A673 (cell line): ENCODE data around the gene LINGO3. TPM values are rescaled to one million over a fixed set of nuclear protein-coding genes. Genes with fewer than 3 reads are reported as not detected.

Source experiments
- BruUV-seq: library from RNA; stranded (reverse); fragments of 400-500 nt; replicated peaks from 2 replicates; lab custom pipeline; 2021; lab: Mats Ljungman, UMichigan
- CTCF ChIA-PET: fragments of 300-600 bp; sonication (Branson Sonifier 250); formaldehyde crosslinking; loops from one replicate; lab custom pipeline; 2022; ENCODE audit warnings: antibody characterized with exemption; lab: Charles Lee
- POLR2A ChIA-PET: fragments of 300-600 bp; sonication (Branson Sonifier 250); formaldehyde crosslinking; loops from one replicate; lab custom pipeline; 2022; ENCODE audit warnings: antibody characterized with exemption; ENCODE audit not compliant: low non-redundant PET; lab: Charles Lee
- DNase-seq: peaks from one replicate; pipeline ENCODE4 v3.0.0-alpha.2; 2015; ENCODE audit warnings: low spot score
- H3K27ac ChIP-seq: fragments of 200-600 bp; sonication (generic); 2 replicates; pipeline ENCODE4 v1.5.1; 2016; ENCODE audit warnings: mixed run types, low read depth, mild to moderate bottlenecking, mixed read lengths, antibody characterized with exemption, low read length; ENCODE audit not compliant: poor library complexity, severe bottlenecking
- H3K27me3 ChIP-seq: fragments of 200-600 bp; sonication (generic); replicated peaks from 2 replicates; pipeline ENCODE4 v1.6.1; 2017; ENCODE audit warnings: mixed run types, low read depth, mild to moderate bottlenecking, mixed read lengths, antibody characterized with exemption, low read length; ENCODE audit not compliant: insufficient read depth, poor library complexity
- H3K36me3 ChIP-seq: fragments of 200-600 bp; sonication (generic); 2 replicates; pipeline ENCODE4 v1.6.1; 2016; ENCODE audit warnings: mixed run types, mild to moderate bottlenecking, mixed read lengths, antibody characterized with exemption, low read length; ENCODE audit not compliant: insufficient read depth, poor library complexity, severe bottlenecking
- H3K4me1 ChIP-seq: fragments of 200-600 bp; sonication (generic); 2 replicates; pipeline ENCODE4 v1.6.1; 2017; ENCODE audit warnings: mixed run types, mild to moderate bottlenecking, mixed read lengths, antibody characterized with exemption, low read length; ENCODE audit not compliant: insufficient read depth, poor library complexity, severe bottlenecking
- H3K4me3 ChIP-seq: fragments of 200-600 bp; sonication (generic); 2 replicates; pipeline ENCODE4 v1.5.1; 2016; ENCODE audit warnings: low read depth, mixed run types, mild to moderate bottlenecking, mixed read lengths, low read length; ENCODE audit not compliant: poor library complexity, severe bottlenecking
- H3K9me3 ChIP-seq: fragments of 200-600 bp; sonication (generic); 2 replicates; pipeline ENCODE4 v1.6.1; 2016; ENCODE audit warnings: mixed run types, low read depth, mild to moderate bottlenecking, mixed read lengths, antibody characterized with exemption, low read length; ENCODE audit not compliant: poor library complexity, severe bottlenecking
- EZH2 ChIP-seq: fragments of 200-600 bp; sonication (generic); IDR thresholded peaks from 2 replicates; pipeline ENCODE4 v1.6.1; 2017; ENCODE audit warnings: borderline replicate concordance, low read depth, mild to moderate bottlenecking, mixed read lengths, antibody characterized with exemption, low read length; ENCODE audit not compliant: poor library complexity, severe bottlenecking
- intact Hi-C: fragments of 100-400 bp; cut with micrococcal nuclease; formaldehyde crosslinking; loops from one replicate; pipeline ENCODE4 v1.10.0; 2022; ENCODE audit not compliant: unreplicated experiment
- total RNA-seq: library from RNA; stranded (reverse); gene quantifications from 2 replicates; pipeline ENCODE4 v1.2.3, GENCODE V29; 2021
- TF ChIP-seq, protein P1 (sequence below): fragments of 300-800, 200-600 bp; sonication (generic); conservative IDR thresholded peaks from 2 replicates; pipeline ENCODE4 v1.5.1; 2017; ENCODE audit warnings: low read depth, mild to moderate bottlenecking, antibody characterized with exemption, low read length, moderate library complexity, mixed read lengths

Gene LINGO3
- total RNA-seq, 1 experiment from 2014 or later: not detected

DNA sequence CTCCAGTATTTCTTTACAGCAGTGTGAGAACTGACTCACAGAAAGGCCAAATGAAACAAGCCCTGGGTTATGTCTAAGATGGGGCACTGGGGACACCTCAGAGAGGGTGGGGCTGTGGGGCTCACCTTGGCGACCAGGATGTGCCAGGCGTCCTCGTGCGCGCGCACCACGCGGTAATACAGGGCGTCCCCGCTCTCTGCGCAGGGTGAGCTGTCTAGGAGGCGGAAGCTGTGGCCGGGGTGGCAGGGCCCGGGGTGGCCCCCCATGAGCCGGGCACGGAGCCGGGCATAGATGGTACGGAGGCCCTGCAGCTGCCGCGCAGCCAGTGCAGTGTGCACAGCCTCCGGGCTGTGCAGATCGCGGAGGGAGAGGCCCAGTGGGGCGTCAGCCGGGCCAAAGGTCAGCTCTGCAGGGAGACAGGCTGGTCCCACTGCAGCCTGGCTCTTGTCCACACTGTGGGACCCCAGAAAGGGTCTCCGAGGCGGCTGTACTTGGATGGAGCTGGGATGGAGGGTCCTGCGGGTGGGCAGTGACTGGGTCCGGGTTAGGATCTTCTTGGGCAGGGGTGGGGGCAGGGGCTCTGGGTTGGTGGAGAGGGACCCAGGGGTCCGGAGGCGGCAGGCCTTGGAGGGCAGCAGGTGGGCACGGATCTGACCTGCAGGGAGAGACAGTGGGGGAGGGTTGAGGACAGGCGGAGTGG, 29.3 kb downstream of the LINGO3 start:
- intact Hi-C loops: no loop called here
- Histone ChIP-seq H3K4me1 (peaks cover under 1% of the 10 kb centered on the region), H3K36me3 (peaks cover 18% of the 10 kb centered on the region), H3K27ac (no peak overlapping the region), H3K4me3 (no peak overlapping the region), H3K9me3 (no peaks in the 10 kb centered on the region), H3K27me3 (no peaks in the 10 kb centered on the region)
- no TSS peak for BruUV-seq
- TF ChIP-seq, protein P1, sequence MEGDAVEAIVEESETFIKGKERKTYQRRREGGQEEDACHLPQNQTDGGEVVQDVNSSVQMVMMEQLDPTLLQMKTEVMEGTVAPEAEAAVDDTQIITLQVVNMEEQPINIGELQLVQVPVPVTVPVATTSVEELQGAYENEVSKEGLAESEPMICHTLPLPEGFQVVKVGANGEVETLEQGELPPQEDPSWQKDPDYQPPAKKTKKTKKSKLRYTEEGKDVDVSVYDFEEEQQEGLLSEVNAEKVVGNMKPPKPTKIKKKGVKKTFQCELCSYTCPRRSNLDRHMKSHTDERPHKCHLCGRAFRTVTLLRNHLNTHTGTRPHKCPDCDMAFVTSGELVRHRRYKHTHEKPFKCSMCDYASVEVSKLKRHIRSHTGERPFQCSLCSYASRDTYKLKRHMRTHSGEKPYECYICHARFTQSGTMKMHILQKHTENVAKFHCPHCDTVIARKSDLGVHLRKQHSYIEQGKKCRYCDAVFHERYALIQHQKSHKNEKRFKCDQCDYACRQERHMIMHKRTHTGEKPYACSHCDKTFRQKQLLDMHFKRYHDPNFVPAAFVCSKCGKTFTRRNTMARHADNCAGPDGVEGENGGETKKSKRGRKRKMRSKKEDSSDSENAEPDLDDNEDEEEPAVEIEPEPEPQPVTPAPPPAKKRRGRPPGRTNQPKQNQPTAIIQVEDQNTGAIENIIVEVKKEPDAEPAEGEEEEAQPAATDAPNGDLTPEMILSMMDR: no peak
- no peak for TF ChIP-seq EZH2
- no peak for DNase-seq
- CTCF ChIA-PET: interaction anchor here (0.6 kb wide), 1 partner anchor 89 kb away, joined by 3 read pairs; no protein-coding TSS in a partner anchor
- POLR2A ChIA-PET: no interaction called here

DNA sequence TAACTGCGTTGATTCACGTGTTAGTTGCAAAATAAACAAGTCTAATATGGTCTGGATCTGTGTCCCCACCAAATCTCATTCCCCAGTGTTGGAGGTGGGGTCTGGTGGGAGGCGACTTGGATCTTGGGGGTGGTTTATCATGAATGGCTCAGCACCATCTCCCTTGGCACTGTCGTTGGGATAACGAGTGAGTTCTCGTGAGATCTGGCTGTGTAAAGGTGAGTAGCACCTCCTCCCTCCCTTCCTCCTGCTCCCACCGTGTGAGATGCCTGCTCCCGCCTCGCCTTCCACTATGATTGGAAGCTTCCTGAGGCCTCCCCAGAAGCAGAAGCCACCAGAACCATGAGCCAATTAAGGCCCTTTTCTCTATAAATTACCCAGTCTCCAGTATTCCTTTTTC, 30.8 kb downstream of the LINGO3 start:
- POLR2A ChIA-PET: no interaction called here
- no peak overlapping the region for H3K27ac ChIP-seq
- no peak for DNase-seq
- no peaks in the 10 kb centered on the region for H3K9me3 ChIP-seq
- peaks cover 31% of the 10 kb centered on the region for H3K36me3 ChIP-seq
- TF ChIP-seq, protein P1: no peak
- no peak for TF ChIP-seq EZH2
- CTCF ChIA-PET: interaction anchor here (0.6 kb wide), 1 partner anchor 711 kb away, joined by 3 read pairs; no protein-coding TSS in a partner anchor
- no peak overlapping the region for H3K4me3 ChIP-seq
- intact Hi-C loops: no loop called here
- H3K27me3 ChIP-seq: no peaks in the 10 kb centered on the region
- H3K4me1 ChIP-seq: peaks cover 15% of the 10 kb centered on the region
- BruUV-seq: no TSS peak

DNA sequence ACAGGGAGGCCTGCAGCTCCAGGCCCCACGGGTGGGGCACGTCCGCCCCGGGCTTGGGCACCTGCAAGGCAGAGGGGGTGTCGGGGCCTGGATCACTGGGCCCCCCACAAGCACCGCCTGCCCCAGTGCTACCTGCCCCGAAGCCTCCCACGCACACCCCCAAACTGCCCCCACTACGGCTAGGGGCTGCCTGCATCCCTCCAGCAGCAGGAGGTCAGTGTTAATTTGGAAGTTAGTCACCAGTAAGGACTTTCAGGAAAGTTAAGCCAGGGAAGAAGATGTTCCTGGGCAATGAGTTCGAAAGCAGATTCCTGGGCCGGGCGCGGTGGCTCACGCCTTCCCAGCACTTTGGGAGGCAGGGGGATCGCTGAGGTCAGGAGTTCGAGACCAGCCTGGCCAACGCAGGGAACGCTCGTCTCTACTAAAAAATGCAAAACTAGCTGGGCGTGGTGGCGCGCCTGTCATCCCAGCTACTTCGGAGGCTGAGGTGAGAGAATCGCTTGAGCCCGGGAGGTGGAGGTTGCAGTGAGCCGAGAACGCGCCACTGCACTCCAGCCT, 31.4 kb downstream of the LINGO3 start:
- TF ChIP-seq EZH2: no peak
- TF ChIP-seq, protein P1: no peak
- no peak for DNase-seq
- Histone ChIP-seq H3K4me1 (peaks cover 21% of the 10 kb centered on the region), H3K36me3 (peaks cover 37% of the 10 kb centered on the region), H3K27me3 (no peaks in the 10 kb centered on the region), H3K9me3 (no peaks in the 10 kb centered on the region), H3K4me3 (no peak overlapping the region), H3K27ac (no peak overlapping the region)
- ChIA-PET CTCF (interaction anchor here (0.6 kb wide), 1 partner anchor 710 kb away, joined by 3 read pairs; no protein-coding TSS in a partner anchor), POLR2A (no interaction called here)
- no TSS peak for BruUV-seq
- intact Hi-C loops: no loop called here
